ENCODE results near the gene SLC47A1. TPM values are rescaled to one million over a fixed set of nuclear protein-coding genes. Genes with fewer than 3 reads are reported as not detected.

Gene SLC47A1
- total and polyA plus RNA-seq, 2 donors (not counting 1 experiment from before 2014, with no cell fraction given), result not detected

DNA sequence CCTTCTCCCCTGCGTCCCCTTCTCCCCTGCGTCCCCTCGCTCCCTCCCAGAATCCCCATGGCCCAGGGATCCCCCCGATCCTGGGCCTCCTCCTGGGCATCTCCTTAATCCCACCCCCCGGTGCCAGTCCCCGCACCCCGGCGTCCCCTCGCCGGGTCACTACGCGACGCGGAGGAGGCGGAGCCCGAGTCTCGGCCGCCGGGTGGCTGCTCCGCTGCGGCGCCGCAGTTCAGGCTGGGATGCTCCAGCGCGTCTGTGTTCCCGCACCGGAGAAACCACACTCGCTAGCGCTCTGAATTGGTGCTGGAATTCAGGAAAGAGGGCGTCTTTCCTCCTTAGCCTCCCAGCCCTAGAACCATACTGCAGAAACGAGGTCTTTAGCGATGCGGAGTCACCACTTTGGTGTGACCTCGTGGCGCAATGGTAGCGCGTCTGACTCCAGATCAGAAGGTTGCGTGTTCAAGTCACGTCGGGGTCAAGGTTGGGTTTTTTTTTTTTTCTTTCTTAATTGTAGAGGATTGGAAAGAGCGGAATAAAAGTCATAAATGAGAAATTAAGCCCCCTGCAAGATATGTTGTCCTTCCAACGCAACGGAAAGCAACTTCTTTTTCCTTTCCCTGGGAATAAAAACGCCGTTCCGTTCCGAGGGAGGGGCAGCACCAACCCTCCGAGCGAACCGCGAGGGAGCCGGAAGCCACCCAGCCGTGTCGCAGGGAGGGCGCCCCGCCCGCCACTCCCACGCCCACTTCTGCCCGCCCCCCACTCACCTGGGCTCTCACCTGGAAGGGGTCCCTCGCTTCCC is 25.7 kb upstream of the SLC47A1 start:
- Histone ChIP-seq H3K79me2 (ENCODE audit: control insufficient read depth, insufficient read depth, low read length) (no peaks in the 10 kb centered on the region), H3K4me1 (ENCODE audit: control insufficient read depth in 2 of 2, insufficient read depth in 2 of 2, low read length in 2 of 2) (peaks cover 5 to 9% of the 10 kb centered on the region in 2 donors), H3K9ac (ENCODE audit: low read length) (peak overlapping the region; percentile 92), H2AFZ (ENCODE audit: insufficient read depth, low read depth, low read length, poor library complexity, severe bottlenecking) (peak overlapping the region; percentile 99), H3K4me3 (ENCODE audit: control extremely low read depth in 1 of 5, extremely low read depth in 1 of 5, insufficient read depth in 1 of 5, low read depth in 2 of 5, low read length in 4 of 5) (peak overlapping the region; percentile 57 to 98 (median 89)), H3K27me3 (replicated peaks in 1 of 4; ENCODE audit: control extremely low read depth in 1 of 4, control insufficient read depth in 3 of 4, insufficient read depth in 4 of 4, low read length in 3 of 4) (no peaks in the 10 kb centered on the region), H3K36me3 (replicated peaks in 1 of 2; ENCODE audit: control extremely low read depth in 1 of 2, control insufficient read depth in 1 of 2, extremely low read depth in 1 of 2, insufficient read depth in 2 of 2, low read length in 1 of 2) (no peaks in the 10 kb centered on the region), H3K9me3 (ENCODE audit: control extremely low read depth in 1 of 3, control insufficient read depth in 2 of 3, insufficient read depth in 1 of 3, low read length in 2 of 3) (no peaks in the 10 kb centered on the region), H3K27ac (ENCODE audit: low read length in 2 of 2) (peak overlapping the region; percentile 31 to 66), H4K20me1 (ENCODE audit: control insufficient read depth, insufficient read depth, low read length, poor library complexity, severe bottlenecking) (no peaks in the 10 kb centered on the region), H3K4me2 (replicated peaks; ENCODE audit: low read depth, low read length, poor library complexity, severe bottlenecking) (peak overlapping the region; percentile 93)
- intact Hi-C loops (cut with micrococcal nuclease), result loop anchor here (1.0 kb wide), 3 partner anchors 45 to 140 kb away; partner anchors contain the start of genes ALDH3A2 and MAPK7
- ChIA-PET CTCF (no interaction called here), POLR2A (no interaction called here)
- DNase-seq (peak; percentile 90), ATAC-seq (ENCODE audit: low read depth) (peak; percentile 75)
- H3K9me3 Mint-ChIP-seq (ENCODE audit: insufficient read depth), result no peaks in the 10 kb centered on the region
- H3K27me3 Mint-ChIP-seq, result no peaks in the 10 kb centered on the region
- under 1% methylated on average over 48 of the region's 60 CpGs for WGBS (ENCODE audit: insufficient coverage)
- H3K4me1 Mint-ChIP-seq, result peaks cover 9% of the 10 kb centered on the region
- TF ChIP-seq, protein P1, sequence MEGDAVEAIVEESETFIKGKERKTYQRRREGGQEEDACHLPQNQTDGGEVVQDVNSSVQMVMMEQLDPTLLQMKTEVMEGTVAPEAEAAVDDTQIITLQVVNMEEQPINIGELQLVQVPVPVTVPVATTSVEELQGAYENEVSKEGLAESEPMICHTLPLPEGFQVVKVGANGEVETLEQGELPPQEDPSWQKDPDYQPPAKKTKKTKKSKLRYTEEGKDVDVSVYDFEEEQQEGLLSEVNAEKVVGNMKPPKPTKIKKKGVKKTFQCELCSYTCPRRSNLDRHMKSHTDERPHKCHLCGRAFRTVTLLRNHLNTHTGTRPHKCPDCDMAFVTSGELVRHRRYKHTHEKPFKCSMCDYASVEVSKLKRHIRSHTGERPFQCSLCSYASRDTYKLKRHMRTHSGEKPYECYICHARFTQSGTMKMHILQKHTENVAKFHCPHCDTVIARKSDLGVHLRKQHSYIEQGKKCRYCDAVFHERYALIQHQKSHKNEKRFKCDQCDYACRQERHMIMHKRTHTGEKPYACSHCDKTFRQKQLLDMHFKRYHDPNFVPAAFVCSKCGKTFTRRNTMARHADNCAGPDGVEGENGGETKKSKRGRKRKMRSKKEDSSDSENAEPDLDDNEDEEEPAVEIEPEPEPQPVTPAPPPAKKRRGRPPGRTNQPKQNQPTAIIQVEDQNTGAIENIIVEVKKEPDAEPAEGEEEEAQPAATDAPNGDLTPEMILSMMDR (IDR thresholded peaks at IDR 0.05), result no peak
- TF ChIP-seq EZH2 (IDR thresholded peaks at IDR 0.05; ENCODE audit: borderline replicate concordance, insufficient read depth, low read depth, low read length, poor library complexity, severe bottlenecking), result no peak
- peak overlapping the region; percentile 97 for H3K27ac Mint-ChIP-seq
- H3K4me3 Mint-ChIP-seq, result peak overlapping the region; percentile 90

DNA sequence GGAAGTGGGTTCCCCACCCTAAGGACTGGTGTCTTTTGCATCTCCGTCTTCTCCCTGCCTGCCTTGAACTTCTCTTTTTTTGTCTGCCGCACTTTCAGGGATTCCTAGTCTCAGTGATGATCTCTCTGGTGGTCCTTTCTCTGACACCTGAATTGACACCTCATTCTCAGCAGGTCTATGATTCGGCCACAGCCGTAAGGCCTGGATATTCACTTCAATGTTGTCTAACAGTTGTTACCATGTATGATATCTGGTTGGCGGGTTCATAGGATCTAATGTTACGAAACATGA is 25.1 kb upstream of the SLC47A1 start:
- Histone ChIP-seq H3K27me3 (replicated peaks in 1 of 4; ENCODE audit: control extremely low read depth in 1 of 4, control insufficient read depth in 3 of 4, insufficient read depth in 4 of 4, low read length in 3 of 4) (no peaks in the 10 kb centered on the region), H3K4me1 (ENCODE audit: control insufficient read depth in 2 of 2, insufficient read depth in 2 of 2, low read length in 2 of 2) (peaks cover 5 to 9% of the 10 kb centered on the region in 2 donors), H3K36me3 (replicated peaks in 1 of 2; ENCODE audit: control extremely low read depth in 1 of 2, control insufficient read depth in 1 of 2, extremely low read depth in 1 of 2, insufficient read depth in 2 of 2, low read length in 1 of 2) (no peaks in the 10 kb centered on the region), H2AFZ (ENCODE audit: insufficient read depth, low read depth, low read length, poor library complexity, severe bottlenecking) (peak overlapping the region; percentile 99), H3K79me2 (ENCODE audit: control insufficient read depth, insufficient read depth, low read length) (no peaks in the 10 kb centered on the region), H3K27ac (ENCODE audit: low read length in 2 of 2) (peak overlapping the region; percentile 31 to 66), H4K20me1 (ENCODE audit: control insufficient read depth, insufficient read depth, low read length, poor library complexity, severe bottlenecking) (no peaks in the 10 kb centered on the region), H3K9ac (ENCODE audit: low read length) (peak overlapping the region; percentile 92), H3K4me2 (replicated peaks; ENCODE audit: low read depth, low read length, poor library complexity, severe bottlenecking) (peak overlapping the region; percentile 93), H3K9me3 (ENCODE audit: control extremely low read depth in 1 of 3, control insufficient read depth in 2 of 3, insufficient read depth in 1 of 3, low read length in 2 of 3) (no peaks in the 10 kb centered on the region), H3K4me3 (ENCODE audit: control extremely low read depth in 1 of 5, extremely low read depth in 1 of 5, insufficient read depth in 1 of 5, low read depth in 2 of 5, low read length in 4 of 5) (peak overlapping the region; percentile 57 to 98 (median 89))
- Mint-ChIP-seq H3K9me3 (ENCODE audit: insufficient read depth) (no peaks in the 10 kb centered on the region), H3K27me3 (no peaks in the 10 kb centered on the region), H3K4me3 (peak overlapping the region; percentile 90), H3K4me1 (peaks cover 9% of the 10 kb centered on the region), H3K27ac (peak overlapping the region; percentile 97)
- TF ChIP-seq EZH2 (IDR thresholded peaks at IDR 0.05; ENCODE audit: borderline replicate concordance, insufficient read depth, low read depth, low read length, poor library complexity, severe bottlenecking), result no peak
- TF ChIP-seq, protein P1 (IDR thresholded peaks at IDR 0.05), result no peak
- intact Hi-C loops (cut with micrococcal nuclease), result loop anchor here (1.0 kb wide), 1 partner anchor 140 kb away; the partner anchor contains the start of gene ALDH3A2
- DNase-seq (no peak), ATAC-seq (ENCODE audit: low read depth) (no peak)
- ChIA-PET POLR2A (interaction anchor here (0.6 kb wide), 1 partner anchor 135 kb away, joined by 5 read pairs; no protein-coding TSS in a partner anchor), CTCF (no interaction called here)
- 0% methylated on average over 2 of the region's 6 CpGs for WGBS (ENCODE audit: insufficient coverage)
